B cell (primary cell): ENCODE measurements around the gene DDX52.

Experiments
- CTCF ChIP-seq: fragments of 200-600 bp; IDR thresholded peaks from one replicate; pipeline ENCODE4 v1.8.0; 2022; ENCODE audit warnings: antibody characterized with exemption, mild to moderate bottlenecking
- EZH2 ChIP-seq: IDR thresholded peaks from 2 replicates; pipeline ENCODE4 v1.6.1; 2012; ENCODE audit warnings: borderline replicate concordance, low read depth, mild to moderate bottlenecking, moderate library complexity, low read length; ENCODE audit not compliant: insufficient read depth, poor library complexity, severe bottlenecking

- TF ChIP-seq CTCF, result no peak
- TF ChIP-seq EZH2, result no peak
Measured at GRCh38 chr17:37643118-37643766, at the start of gene DDX52.
